NCI-H146 (cell line): ENCODE measurements around the gene DCAF5.
"Not testable (repeated sequence)": the region's sequence is repeated elsewhere in the genome, so short reads cannot be mapped to it uniquely, and the experiment has no call there.

Experiments
- DNase-seq: peaks from one replicate; lab custom pipeline; 2025; lab: John Stamatoyannopoulos, UW

The DCAF5 gene

GRCh38 chr14:69152902-69153151 lies at the start of gene DCAF5:
TSS of gene DCAF5 (minus strand) at chr14:69153119. CDS start at chr14:69152978, 141 bp downstream.
- DNase-seq: peak; percentile 93

DNA sequence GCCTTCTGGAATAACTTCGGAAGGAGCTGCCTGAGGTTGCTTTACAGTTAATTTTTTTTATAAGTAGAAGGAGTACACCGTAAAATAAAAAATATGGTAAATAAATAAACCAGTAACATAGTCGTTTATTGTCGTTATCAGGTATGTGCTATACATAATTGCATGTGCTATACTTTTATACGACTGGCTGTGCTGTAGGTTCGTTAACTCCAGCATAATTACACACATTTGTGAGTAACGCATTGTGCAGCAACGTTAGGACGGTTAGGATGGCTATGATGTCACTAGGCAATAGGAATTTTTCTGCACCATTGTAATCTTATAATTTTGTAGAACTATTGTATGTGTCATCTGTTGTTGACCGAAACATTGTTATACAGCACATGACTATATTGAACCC lies 46.9 kb upstream of the DCAF5 start:
- DNase-seq: no peak

GRCh38 chr14:69193721-69194120 lies 40.8 kb upstream of the DCAF5 start:
- no peak for DNase-seq

DNA sequence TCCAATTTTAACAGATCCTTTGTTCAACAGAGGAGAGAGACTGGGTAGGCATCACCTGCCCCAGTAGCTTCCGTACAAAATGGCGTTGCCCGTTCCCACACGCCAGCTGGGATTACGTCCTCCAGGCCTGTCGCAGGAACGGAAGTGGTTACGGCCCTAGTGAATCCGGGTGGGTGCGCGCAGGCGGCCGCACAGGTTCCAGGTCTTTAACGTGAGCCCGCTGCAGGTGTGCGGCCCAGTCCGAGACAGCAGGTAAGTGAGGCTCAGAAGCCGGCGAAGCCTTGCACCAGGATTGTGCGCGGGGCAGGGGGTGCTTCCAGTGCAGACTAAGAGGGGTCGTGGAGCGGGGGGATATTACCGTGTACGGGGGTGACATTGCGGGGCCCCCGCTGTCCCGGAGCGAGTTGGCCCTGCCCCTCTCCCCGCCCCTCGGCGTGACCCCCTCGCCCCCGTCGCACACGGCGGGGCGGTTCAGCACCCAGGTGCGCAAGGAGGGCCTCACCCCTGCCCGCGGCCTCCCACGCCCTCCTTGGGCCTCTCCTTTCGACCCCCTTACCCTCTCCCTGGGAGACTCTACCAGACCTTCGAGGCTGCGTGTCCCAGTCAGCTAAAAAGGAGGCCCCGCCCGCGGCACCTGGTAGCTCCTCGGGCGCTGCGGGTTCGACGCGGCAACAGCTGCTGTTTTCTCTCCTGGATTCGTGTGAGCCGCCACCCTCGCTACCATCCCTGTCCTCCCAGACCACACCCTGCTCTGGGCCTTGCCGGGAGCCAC lies 38.6 kb upstream of the DCAF5 start, which contains the start of gene EXD2:
EXD2 (plus strand) TSS at position 159 of the 772 bp plus-strand sequence. CDS start 17,973 bp downstream, outside the sequence.
- DNase-seq: peak; percentile 94

DNA sequence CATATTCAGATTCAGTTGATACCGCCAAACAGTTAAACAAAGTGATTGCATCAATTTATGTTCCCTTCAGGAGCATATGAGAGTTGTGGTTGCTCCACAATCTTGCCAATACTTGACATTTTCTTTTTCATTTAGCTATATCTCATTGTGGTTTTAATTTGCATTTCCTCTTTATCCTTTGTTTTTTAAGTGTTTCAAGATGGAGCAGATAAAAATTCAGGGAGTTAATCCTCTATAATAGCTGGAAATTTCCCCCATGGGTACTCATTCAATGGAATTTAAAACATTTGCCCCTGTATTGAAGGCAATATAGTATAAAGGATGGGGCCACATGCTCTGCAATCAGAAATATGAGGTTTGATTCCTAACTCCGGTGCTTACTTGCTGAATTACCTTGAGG lies 37.3 kb upstream of the DCAF5 start:
- DNase-seq: no peak

- DNase-seq: no peak
Observed at GRCh38 chr14:69183735-69184134, 30.8 kb upstream of the DCAF5 start.

DNA sequence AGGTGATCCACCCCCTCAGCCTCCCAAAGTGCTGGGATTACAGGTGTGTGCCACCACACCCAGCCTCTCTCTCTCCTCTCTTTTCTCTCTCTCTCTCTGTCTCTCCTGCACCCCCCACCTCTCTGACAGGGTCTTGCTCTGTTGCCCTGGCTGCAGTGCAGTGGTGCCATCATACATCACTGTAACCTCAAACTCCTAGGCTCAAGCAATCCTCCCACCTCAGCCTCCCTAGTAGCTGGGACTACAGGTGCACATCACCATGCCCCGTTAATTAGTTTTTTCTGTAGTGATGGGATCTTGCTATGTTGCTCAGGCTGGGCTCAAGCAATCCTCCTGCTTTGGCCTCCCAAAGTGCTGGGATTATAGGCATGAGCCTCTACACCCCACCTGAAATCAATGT lies 29.7 kb upstream of the DCAF5 start:
- DNase-seq: not testable (repeated sequence)

DNA sequence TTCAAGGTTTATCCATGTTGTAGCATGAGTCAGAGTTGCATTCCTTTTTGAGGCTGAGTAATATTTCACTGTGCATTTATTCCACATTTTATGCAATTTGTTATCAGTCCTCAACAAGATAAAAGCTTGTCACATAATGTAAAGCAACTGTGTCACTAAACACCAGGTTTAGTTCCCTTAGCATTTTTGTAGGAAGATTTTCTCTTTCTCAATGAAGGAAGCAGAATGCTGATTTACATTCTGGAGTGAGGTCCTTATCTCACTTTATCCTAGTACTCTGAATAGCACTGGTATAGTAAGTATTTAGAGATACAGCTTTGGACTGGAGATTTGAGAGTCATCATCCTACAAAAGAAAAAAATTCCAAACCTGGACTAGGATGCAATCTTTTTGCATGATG lies 28.6 kb upstream of the DCAF5 start:
- no peak for DNase-seq

DNA sequence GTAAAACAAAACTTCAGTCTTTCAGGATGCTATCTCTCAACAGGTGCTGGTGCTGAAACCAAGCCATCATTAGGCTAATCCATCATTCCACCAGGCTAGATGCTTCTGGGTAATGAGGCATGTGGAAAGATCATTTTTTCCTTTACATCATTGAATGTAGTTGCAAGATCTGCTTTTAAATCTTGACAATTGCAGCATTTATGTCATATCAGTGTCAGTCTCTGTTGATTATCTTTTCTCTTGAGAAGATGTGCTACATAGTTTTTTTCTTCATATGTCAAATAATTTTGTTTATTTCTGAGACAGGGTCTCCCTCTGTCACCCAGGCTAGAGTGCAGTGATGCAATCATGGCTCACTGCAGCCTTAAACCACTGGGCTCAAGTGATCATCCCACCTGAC lies 22.2 kb upstream of the DCAF5 start:
- no peak for DNase-seq

- DNase-seq: no peak
Observed at GRCh38 chr14:69171569-69171968, 18.6 kb upstream of the DCAF5 start.

DNA sequence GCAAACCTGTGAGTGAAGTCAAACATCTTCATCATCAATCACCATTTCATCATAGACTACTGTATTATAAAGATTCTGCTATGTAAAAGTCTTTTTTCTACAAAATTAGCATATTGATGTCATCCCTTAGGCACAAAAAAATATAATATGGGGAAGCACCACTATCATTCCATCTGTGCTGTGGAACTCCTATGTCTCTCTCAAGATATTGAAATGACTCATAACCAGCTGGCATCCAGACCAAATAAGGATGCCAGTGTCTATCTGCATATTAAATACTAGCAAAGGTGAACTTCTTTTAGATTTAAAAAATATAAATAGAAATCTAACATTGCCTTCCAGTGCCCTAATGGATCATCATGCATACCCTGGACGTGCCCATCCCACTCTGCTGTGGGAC lies 17.9 kb upstream of the DCAF5 start:
- DNase-seq: no peak

GRCh38 chr14:69165787-69166186 lies 12.9 kb upstream of the DCAF5 start:
- not testable (repeated sequence) for DNase-seq

- no peak for DNase-seq
Observed at GRCh38 chr14:69161590-69161989, 8.7 kb upstream of the DCAF5 start.

GRCh38 chr14:69156224-69156623 lies 3.3 kb upstream of the DCAF5 start:
- DNase-seq: no peak

DNA sequence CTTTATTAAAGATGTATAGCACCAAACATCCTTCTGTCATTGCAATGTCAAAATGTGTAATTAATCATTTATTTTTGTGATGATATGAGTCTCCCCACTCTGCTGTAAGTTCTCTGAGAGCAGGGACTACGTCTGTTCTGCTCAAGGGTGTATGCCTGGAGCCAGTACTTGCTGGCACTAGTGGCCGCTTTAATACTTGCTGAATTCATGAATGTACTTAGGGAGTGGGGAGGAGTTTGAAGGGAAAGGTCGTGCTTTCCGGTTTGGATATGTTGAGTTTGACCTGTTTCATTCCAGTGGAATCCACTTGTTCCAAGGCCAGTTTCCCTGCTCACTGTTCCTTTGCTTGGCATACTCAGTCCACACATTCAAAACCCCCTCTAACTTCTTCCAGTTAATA lies 1.9 kb upstream of the DCAF5 start:
- DNase-seq: no peak

- peak; percentile 24 for DNase-seq
Observed at GRCh38 chr14:69153873-69154270, 953 bp upstream of the DCAF5 start.

DNA sequence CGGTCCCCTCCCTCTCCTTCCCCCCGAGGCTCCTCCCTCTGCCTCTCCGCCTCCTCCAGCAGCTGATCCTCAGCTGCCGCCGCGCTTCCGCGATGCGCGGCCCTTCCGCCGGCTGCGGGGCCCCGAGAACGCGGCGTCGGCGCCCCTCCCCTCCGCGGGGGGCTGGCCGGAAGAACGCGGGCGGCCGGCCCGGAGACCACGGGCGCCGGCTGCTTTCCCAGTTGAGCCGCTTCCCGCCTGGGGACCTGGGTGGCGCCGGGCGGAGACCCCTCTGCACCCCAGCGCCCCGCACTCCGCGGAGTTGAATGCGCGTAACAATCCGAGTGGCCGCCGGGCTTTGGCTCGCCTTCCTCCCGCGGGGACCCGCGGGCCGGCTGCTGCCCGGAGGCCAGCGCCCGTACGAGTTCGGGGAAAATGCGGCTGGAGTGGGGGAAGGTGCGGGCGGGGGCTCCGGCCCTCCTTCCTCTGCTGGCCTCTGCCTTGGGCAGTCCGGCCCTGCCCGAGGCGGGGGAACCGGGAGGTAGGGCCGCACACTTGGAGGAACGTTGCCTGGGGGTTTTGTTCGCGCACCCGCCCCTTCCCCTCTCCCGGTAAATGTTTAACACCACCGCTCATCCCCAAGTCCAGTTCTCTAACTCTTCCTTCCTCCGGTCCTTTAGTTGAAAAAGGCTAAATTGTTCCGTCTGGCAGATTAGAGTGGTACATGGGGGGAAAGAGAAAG lies 393 bp upstream of the DCAF5 start:
- peak; percentile 50 for DNase-seq

- DNase-seq: peak; percentile 52
Observed at GRCh38 chr14:69152181-69152901, 578 bp downstream of the DCAF5 start.

DNA sequence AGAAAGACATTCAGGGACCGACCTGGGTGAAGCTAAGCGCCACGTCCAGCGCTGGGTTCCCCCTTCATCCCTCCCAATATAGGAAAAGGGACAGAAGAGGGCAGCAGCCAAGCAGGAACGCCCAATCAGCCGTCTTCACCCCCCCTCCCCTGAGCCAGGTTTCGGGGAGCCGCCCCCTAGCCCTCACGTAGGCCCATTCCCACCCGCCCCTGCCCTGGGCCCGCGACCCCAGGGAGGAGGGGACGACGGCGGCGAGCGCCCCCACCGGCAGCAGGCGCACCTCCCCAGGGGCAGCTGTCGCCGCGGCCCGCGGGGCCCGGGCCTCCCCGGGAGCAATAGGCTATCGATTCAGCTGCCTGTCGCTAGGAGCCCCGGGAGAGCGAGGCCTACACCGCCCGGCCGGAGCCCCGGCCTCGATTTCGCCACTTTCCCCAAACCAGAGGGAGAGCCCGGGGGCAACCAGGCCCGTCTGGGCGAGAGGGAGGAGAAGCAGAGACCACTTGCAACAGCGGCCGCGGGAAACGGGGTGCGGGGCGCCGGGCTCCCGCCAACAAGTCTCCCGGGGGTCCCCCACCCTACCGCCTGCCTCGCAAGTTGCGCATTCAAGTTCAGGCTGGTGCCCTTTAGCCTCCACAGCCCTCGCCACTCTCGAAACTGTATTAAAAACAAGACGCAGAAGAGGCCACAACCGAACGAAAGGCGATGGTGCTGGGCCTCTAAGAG lies 1.3 kb downstream of the DCAF5 start:
- DNase-seq: peak; percentile 63

GRCh38 chr14:69149461-69150244 lies 3.3 kb downstream of the DCAF5 start:
- DNase-seq: no peak

GRCh38 chr14:69142101-69142500 lies 10.8 kb downstream of the DCAF5 start:
- no peak for DNase-seq

GRCh38 chr14:69141550-69141949 lies 11.4 kb downstream of the DCAF5 start:
- no peak for DNase-seq
